SW480 (cell line): ENCODE results near the gene PDZD2.

Experiments
- DNase-seq: peaks from one replicate; pipeline ENCODE4 v3.0.0-alpha.2; 2016; ENCODE audit warnings: low spot score

The PDZD2 gene

DNA sequence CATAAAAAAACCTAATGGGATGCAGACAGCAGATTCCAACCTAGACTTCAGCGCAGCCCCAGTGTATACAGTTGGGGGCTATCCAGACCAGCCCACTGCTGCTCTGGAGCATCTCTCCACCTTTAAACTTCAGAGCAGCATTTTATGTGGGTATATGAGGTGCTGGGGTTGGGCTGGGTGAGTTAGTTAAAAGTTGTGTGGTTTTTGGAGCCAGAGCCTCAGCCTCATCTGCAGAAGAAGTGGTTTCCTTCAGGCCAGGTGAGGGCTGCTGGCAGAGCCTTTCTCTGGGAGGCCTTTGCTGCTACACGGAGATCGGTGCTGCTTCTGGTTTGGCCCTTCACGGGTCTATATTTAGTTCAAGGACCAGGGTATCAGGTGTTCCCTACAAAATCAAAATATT is 228.3 kb downstream of the PDZD2 start:
- no peak for DNase-seq

DNA sequence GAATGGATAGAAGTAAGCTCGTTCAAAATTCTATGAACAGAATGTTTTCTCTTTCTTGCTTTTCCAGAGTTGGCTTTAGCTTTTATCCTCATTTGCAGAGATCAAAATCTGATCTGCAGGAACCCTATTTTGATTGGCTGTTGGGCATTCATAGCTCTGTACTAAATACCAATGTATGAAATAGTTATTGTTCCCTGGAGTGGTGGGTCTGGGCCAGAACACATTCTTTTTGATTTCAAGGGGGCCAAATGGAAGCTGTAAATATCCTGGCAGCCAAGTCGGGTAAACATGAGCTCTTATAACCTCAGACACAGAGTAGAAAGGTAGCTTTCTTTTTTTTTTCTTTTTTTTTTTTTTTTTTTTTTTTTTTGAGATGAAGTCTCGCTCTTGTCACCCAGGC is 241.5 kb downstream of the PDZD2 start:
- DNase-seq, result no peak

DNA sequence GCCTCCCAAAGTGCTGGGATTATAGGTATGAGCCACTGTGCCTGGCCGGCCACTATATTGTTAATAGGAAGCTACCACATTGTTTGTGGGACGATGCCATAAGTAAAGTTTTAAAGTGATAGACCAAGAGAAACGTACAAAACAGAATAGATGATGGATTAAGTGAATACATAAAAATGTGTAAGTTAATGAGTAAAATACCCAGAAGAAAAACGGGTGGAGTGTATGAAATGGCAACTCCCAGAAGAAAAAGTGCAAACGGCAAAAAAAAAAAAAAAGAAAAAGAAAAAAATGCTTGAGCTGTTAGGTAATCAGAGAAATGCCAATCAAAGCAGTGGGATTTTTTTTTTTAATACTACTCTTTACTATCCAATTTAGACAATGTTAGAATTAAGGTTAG is 246.0 kb downstream of the PDZD2 start:
- DNase-seq, result no peak

DNA sequence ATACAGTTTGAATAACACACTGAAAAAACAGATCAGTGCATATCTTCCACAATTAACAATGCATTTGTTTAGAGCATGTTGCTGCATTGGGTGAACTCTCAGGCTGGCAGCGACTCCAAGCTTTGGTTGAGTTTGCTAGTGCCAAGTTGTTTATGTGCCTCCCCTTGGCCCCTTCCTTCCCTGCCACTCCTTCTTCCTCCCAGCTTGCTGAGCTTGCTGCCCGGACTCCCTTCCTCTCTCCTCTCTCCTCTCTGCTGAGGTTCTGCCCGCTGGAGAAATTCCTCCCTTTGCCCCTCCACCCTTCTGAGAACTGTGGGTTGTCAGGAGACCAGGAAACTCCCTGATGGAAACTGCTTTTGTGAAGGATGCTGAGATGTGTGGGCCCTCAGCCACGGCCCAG is 247.3 kb downstream of the PDZD2 start:
- DNase-seq, result no peak

DNA sequence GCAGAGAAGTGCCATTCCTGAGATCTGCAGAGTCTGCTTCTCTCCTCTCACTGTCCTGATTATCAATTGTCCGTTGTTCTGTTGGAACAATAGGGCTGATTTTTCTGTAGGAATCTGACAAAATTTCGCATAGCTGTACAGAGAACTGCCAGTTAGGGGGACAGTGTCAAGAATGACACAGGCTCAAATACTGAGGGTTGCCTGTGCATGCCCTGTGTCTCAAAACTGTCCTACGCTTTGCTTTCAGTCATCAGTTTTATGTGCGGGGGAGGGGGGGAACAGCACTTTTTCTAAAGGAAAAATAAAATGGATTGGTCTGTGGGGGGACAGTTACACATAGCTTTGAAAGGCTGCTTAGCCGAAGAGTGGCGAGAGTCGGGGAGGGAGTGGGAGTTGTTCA is 248.6 kb downstream of the PDZD2 start:
- DNase-seq, result no peak

DNA sequence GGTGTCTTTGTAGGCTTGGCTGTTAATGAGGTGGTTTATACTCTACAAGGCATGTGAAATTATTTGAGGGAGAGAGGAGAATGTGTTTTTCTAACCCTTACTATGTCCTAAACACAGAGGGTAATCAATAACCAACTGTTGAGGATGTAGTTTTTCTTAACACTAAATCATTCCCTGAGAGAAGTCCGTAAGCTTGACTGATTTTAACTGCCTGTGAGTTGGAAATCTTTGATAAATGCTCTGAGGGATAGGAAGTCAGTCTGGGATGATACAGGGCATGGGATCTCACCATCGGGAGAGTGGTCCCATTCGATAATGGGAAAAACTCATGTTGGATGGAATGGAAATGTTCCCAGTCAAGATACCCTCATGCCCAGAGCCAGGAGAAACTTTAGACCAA is 249.6 kb downstream of the PDZD2 start:
- no peak for DNase-seq

DNA sequence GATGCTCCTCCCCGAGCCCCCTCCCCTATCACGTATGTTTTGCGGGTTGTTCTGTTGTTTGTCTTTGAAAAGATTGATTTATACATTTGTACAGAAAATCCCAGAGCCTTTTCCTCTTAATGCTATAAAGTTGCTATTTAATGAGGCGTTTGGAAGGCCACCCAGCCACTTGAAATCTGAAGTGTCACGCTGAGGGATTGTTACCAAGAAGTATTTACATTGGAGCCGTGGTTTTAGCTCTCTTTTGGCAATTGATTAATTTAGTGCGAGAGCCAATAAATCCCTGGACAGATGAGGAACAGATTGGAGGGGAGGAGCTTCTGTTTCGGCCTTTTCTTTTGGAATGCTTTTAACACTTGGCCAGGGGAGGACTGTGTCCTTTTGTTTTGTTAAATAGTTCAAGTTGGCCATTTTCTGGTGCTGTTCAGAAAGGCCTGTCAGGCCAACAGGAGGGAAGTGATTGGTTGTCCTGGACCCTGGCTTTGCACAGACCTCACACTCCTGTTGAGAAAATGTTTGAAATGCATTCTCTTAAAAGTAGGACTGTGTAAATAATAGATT is 250.2 kb downstream of the PDZD2 start:
- no peak for DNase-seq

DNA sequence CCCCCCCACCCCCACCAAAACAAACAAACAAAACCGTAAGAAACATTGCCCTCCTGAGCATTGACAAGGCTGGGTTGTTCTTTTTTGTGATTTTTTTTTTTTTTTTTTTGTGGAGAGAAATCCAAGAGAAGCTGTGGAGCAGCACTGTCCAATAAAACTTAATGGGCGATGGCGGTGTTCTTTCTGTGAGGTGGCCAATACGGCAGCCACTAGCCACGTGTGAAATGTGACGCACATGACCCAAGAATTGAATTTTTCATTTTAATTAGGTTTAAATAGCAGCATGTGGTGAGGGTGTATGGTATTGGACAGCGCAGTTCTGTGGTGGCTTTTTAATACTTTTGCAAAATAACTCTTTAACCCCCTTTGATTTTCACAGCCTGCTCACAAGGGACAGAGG is 251.1 kb downstream of the PDZD2 start:
- DNase-seq, result no peak

DNA sequence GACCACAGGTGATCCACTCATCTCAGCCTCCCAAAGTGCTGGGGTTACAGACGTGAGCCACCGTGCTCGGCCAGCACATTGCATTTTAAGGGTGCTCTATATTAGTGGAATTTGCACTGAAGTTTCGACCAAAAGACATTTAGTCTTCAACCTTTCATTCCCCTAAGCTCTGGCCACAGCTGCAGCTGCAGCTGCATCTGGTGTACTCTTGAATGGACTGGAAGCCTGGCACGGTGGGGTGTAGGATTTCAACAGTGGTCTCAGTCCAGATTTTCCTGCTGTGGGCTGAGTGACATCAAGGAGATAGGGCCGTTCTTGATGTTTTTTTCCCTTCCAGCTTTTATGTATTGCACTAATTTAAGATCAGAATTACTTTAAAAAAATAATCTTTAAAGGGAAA is 255.2 kb downstream of the PDZD2 start:
- DNase-seq, result no peak

DNA sequence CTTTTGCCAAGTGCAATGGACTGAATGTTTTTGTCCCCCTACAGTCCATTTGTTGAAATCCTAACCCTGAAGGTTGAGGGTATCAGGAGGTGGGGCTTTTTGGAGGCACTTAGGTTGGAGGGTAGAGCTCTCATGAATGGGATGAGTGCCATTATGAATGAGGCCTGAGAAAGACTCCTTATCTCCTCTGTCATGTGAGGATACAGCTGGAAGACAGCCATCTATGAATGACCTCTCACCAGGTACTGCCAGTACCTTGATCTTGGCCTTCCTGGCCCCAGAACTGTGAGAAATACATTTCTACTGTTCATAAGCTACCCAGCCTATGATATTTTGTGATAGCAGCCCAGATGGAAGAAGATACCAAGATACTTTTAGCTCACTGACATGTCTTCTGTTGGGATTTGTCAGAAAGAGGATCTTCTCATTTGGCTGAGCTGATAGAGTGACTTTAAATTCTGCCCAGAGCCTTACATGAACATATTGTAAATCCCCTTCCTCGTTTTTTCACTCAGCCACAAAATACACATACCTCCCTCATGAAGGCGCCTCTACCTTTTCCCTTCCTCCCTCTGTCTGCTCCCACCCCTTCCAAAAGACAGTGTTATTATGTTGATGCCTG is 256.4 kb downstream of the PDZD2 start:
- no peak for DNase-seq

DNA sequence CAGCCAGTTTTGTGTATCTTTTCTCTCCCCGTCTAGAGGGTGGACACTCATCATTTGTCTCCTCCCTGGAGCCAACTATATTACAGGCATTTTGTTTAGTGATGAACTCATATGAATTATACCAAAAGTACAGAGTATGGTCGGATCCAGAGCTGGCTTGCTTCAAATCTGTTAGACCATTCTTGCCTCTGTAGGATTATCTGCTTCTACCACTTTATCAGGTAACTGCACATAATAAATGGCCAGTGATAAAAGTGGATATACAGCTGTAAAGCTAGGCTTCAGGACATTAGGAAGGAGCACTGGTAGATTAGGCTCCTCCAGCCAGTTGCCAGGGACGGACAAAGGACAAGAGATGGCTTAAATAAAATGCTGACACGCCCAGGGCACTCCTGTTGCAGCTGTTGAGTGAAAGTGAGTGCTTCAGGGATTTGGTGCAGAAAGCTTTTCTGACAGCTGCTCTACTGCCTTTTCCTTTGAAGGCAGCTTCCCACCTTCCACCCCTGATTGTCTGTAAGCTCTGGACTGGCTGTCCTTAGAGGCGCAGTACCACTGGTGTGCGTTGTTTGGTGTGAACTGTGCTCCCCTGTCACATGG is 259.2 kb downstream of the PDZD2 start:
- DNase-seq, result no peak

DNA sequence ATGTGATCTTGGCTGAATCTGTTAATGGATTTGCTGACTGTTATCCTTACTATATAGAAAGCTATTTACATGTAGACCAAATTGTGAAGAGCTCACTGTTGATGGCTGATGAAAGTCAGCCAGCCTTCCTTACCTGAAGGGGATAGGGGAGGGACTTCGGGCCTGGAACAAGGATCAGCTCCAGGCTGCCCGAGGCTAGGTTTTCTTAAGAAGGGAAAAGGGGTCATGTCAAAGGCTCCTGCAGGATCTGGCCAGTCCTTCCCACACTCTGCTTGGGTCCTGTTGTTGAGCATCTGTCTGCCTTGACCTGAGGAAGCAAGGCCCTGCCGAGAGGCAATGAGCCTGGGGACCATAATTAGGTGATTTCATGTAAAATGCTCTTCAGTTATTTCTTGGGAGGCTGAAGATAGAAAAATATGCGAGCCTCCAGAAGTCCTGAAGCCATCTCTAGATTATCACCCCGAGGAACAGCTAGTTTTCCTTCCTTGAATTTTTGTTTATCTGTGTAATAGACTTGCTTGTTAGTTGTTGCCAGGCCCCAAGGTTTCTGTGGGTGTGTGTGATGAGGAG is 261.4 kb downstream of the PDZD2 start:
- DNase-seq, result no peak

DNA sequence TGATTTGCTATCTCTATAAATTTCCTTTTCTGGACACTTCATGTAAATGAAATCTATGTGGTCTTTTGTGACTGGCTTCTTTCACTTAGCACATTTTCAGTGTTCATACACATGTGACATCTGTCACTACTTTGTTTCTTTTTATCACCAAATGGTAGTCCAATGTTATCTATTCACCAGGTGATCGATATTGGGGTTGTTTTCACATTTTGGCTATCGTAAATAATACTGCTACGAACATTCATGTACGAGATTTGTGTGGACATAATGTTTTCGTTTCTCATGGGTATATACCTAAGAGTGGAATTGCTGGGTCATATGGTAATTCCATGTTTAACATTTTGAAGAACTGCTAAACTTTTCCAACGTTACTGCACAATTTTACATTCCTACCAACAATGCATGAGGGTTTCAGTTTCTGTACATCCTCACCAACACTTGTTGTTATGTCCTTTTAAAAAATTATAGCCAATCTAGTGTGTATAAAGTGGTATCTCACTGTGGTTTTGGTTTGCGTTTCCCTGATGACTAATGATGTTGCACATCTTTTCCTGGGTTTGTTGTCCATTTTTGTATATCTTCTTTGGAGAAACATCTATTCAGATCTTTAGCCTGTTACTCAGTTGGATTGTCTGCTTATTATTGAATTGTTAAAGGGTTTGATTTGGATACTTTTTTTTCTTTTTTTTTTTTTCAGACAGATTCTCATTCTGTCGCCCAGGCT is 263.0 kb downstream of the PDZD2 start:
- no peak for DNase-seq

DNA sequence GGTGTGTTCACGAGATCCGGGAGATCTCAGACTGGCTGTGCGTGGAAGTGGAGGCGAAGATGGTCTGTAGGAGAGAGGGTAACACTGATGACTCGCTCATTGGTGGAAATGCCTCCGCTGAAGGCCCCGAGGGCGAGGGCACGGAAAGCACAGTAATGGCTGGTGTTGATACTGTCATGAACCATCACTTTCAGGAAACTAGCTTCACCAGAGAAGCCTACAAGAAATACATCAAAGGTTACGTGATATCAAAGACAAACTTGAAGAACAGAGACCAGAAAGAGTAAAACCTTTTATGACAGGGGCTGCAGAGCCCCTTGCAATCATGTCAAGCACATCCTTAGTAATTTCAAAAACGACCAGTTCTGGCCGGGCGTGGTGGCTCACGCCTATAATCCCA is 269.5 kb downstream of the PDZD2 start:
- DNase-seq, result no peak

DNA sequence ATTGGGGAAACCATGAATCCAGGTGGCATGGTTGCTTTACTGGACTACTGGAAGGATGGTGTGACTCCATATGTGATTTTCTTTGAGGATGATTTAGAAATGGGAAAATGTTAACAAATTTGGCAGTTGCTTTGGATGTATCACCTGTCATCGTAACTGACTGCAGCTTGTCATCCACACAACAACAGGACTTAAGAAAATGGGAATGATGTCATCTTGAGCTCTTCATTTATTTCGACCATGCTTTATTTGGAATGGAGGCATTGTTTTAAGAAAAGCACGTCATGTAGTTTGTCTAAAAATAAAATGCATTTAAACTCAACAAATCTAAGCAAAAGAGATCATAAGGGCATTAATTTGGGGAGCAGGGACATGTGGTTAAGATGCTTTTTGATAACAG is 270.1 kb downstream of the PDZD2 start:
- DNase-seq, result no peak

DNA sequence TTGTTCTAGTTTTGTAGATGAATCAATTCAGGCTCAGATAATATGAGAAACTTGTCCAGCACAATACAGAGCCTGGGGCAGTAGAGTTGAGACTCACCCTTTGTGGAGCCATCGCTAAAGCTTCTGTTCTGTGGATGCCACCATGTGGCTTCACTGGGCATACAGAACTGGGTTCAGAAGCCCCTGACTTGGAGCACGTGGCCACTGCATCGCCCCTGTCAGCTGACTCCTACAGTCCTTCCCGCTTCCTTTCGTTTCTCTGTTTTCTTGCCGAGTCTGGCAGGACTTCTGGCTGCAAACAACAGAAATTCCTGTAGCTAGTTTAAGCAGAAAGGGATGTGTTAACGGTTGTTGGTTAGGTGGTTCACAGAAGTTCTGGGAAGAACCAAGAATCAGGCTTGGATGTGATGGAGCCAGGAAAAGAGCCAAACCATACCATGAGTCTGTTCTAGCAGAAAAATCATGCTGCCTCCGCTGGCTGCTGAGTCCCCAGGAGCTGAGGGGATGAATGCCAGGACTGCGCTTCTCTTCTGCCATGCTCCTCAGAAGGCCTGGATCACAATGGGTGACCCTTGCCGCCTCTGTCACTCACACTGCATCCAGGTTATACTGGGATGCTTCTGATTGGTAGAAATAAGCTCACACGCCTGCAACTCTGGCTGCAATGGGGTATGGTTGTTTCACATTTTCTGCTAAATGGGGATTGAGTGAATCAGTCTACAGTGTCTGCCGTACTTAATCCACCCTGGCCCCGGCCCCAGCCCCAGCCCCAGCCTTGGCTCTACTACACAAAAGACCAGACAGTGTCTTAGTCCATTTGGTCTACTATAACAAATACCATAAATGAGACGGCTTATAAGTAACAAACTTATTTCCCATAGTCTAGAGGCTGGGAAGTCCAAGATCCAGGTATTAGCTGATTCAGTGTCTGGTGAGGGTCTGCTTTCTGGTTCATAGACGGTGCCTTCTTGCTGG is 272.6 kb downstream of the PDZD2 start:
- DNase-seq, result no peak

DNA sequence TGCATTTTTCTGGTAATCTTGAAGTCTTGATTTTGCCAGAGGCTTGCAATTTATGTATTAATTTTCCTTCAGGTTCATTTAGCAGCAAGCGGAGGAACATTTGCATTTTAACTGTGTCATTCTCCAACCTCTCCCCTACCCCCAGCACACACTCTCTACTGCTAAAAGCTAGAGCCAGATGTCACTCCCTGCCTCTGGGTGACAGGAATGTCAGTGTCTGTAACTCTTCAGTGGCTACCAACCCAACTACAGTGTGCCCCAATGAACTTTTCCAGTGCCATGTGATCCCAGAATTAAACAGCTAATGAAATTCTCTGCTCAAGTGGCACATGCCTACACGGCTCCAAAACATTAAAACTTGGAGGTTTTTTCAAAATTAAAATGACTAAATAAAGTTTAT is 274.9 kb downstream of the PDZD2 start:
- peak; percentile 43 for DNase-seq

DNA sequence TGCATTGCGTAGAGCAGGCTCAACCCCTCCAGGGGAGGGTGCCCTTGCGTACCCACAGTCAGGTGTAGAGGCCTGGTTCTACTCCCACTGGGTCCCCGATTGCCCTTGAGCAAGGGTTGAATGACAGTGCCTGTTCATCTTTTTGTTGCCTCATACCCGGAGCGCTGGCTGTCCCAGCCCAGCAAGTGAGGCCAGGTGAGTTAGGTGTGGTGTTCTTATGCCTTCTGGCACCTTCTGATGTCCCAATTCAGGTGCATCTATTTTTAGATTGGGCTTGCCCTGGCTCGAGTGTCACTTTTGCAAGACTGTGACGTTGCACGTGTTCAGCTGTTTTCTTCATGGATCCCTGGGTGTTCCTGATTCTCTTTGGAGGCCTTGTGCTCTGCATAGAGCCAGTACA is 277.4 kb downstream of the PDZD2 start:
- no peak for DNase-seq

DNA sequence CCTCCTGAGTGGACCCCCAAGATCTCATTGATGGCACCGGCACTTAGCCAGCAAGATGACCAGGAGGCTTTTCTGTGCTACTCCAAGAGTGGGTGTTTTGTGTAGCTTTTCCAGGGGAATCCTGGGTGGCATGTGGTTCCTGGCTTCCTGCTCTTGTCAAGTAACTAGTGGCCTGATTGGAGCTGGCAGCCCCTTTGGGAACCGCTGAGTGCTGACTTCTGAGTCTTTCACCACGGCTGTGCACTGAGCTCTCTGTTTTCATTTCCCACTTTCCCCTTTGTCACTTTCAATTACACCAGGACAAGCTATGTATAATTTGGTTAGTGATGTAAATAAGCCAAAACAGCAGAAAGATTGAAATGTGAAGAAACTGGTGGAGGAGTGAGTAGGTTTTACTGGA is 279.8 kb downstream of the PDZD2 start:
- DNase-seq, result no peak

DNA sequence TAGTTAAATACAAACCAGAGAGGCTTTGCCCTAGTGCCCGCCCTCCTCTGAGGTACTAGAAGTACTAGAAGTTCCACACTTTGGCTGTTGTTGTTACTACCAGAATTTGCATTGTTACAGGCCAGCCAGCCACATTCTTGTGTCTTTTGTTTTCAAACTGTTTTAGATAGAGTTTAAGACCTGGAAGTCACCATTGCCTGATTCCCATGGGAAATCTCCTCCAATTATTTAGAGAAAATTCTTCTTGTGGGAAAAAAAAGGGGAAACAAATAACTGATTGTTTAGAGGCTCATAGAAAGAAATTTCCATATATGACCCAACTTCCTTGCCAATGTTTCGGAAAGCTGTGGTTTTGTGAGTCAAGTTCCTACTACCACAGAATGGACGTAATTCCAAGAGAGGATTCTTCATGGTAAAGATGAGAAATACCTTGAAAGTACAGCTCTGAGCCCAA is 282.9 kb downstream of the PDZD2 start:
- DNase-seq, result peak; percentile 78

DNA sequence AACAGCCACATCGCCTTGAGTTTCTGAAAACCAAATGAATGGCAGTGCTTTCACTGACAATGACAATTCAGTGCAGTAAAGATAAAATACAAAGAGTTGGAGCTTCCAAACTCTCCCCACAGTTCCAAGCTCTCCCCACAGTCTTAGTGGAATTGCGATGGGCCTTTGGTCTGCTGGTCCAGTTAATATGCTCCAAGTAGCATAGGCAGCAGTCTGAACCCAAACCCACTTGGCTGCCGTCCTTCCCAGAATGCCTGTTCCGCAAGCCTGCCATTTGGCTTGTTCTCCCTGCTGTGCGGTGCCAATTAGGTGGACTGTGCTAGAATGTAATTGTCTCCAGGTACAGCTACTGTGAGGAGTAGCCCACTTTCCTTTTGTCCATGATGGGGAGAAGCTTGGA is 285.1 kb downstream of the PDZD2 start:
- DNase-seq, result no peak

DNA sequence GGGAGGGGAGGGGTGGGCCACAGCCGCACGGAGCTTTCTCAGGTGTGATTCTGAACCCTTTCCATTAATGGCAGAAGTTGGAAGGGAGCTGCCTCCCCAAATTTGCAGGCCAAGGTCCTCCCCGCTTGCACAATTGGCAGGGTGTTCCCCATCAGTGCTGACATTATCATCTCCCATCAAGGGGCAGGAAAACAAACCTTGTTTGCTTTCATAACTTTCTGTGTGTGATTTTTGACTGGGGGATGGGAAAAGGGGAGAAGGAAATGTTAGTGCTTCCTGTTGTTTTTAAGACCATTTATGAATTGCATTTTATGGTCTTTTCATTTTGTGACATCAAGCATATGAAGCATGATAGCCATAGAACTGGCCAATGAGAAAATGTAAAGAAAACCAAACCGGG is 292.9 kb downstream of the PDZD2 start:
- no peak for DNase-seq
